ENCODE measurements around the gene ZEB1.

The ZEB1 gene

DNA sequence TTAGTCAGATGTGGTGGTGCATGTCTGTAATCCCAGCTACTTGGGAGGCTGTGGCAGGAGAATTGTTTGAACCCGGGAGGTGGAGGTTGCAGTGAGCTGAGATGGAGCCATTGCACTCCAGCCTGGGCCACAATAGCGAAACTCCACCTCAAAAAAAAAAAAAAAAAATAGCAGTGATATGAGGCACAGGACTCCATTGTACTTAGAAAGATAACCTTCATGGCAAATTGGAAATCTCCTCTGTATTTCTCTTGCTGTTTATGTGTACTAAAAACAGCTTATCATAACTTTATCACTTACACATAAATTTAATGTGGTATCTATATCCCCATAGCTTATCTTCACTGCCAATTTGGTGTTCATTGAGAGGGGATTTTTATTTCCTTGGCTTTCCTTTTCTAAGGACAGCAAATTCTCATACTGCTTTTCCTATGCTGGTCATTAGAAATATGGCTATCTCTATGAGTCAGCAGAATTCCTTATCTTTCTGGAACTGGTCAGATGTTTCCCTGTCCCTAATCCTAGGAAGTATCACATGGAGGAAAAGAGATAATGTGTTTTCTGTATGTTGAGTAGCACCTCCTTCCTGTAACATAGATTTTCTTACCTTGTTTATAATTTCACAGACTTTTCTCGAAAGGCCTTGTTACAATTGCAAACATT is 40.6 kb upstream of the ZEB1 start:
- no peak overlapping the region for H3K4me3 ChIP-seq (ENCODE audit: low read length)
- H3K23ac ChIP-seq (ENCODE audit: low read length), result no peak overlapping the region
- H2BK120ac ChIP-seq (ENCODE audit: low read depth, low read length), result no peak overlapping the region
- H2BK5ac ChIP-seq (ENCODE audit: low read length), result no peak overlapping the region
- DNase-seq, result peak; percentile 17
- no peak overlapping the region for H3K56ac ChIP-seq (ENCODE audit: low read length)
- no peak overlapping the region for H2AK5ac ChIP-seq (ENCODE audit: low read length)
- no peak overlapping the region for H4K8ac ChIP-seq (ENCODE audit: low read depth, low read length)
- H3K79me1 ChIP-seq (ENCODE audit: low read length), result no peaks in the 10 kb centered on the region
- no peak overlapping the region for H3K27ac ChIP-seq (ENCODE audit: low read depth, low read length)
- H3K18ac ChIP-seq (ENCODE audit: low read length), result no peak overlapping the region
- no peak overlapping the region for H3K4me2 ChIP-seq (ENCODE audit: low read length)
- no peak overlapping the region for H3K9ac ChIP-seq (ENCODE audit: low read length)
- no peak overlapping the region for H4K5ac ChIP-seq (ENCODE audit: low read length)
- no peaks in the 10 kb centered on the region for H3K79me2 ChIP-seq (ENCODE audit: control insufficient read depth, insufficient read depth, low read length)
- H3K36me3 ChIP-seq (ENCODE audit: control insufficient read depth, insufficient read depth, low read length), result no peaks in the 10 kb centered on the region
- H3K4me1 ChIP-seq (ENCODE audit: control insufficient read depth, low read depth, low read length), result no peaks in the 10 kb centered on the region
- no peak overlapping the region for H2BK15ac ChIP-seq (replicated peaks; ENCODE audit: low read depth)
- H3K27me3 ChIP-seq (ENCODE audit: insufficient read depth, low read length, poor library complexity), result no peaks in the 10 kb centered on the region
- 100% methylated on average over 1 of the region's 3 CpGs for WGBS (ENCODE audit: extremely low coverage, insufficient coverage, low lambda C conversion rate)
- no peak overlapping the region for H3K4ac ChIP-seq (ENCODE audit: low read depth, low read length)

DNA sequence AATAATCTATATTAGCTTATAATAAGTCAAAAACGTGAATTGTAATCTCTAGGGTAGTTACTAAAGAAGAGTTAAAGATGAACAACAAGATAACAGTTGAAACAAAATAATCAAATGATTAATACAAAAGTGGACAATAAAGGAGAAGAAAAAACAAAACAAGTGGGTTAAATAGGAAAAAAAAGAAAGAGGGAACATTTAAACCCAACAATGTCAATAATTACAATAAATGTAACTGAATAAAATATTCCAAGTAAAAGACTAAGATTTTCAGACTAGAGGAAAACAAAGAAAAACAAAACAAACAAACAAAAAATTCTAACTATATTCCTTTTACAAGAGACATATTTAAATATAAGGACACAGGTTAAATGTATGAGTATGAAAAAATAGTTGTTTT is 38.0 kb upstream of the ZEB1 start:
- Histone ChIP-seq H3K4me3 (ENCODE audit: low read length) (no peak overlapping the region), H3K4me2 (ENCODE audit: low read length) (no peak overlapping the region), H3K56ac (ENCODE audit: low read length) (no peak overlapping the region), H3K23ac (ENCODE audit: low read length) (no peak overlapping the region), H3K4me1 (ENCODE audit: control insufficient read depth, low read depth, low read length) (no peaks in the 10 kb centered on the region), H2AK5ac (ENCODE audit: low read length) (no peak overlapping the region), H3K4ac (ENCODE audit: low read depth, low read length) (no peak overlapping the region), H2BK15ac (replicated peaks; ENCODE audit: low read depth) (no peak overlapping the region), H3K9ac (ENCODE audit: low read length) (no peak overlapping the region), H3K27ac (ENCODE audit: low read depth, low read length) (no peak overlapping the region), H2BK120ac (ENCODE audit: low read depth, low read length) (no peak overlapping the region), H3K27me3 (ENCODE audit: insufficient read depth, low read length, poor library complexity) (no peaks in the 10 kb centered on the region), H4K5ac (ENCODE audit: low read length) (no peak overlapping the region), H3K79me2 (ENCODE audit: control insufficient read depth, insufficient read depth, low read length) (no peaks in the 10 kb centered on the region), H4K8ac (ENCODE audit: low read depth, low read length) (no peak overlapping the region), H3K36me3 (ENCODE audit: control insufficient read depth, insufficient read depth, low read length) (no peaks in the 10 kb centered on the region), H3K79me1 (ENCODE audit: low read length) (no peaks in the 10 kb centered on the region), H3K18ac (ENCODE audit: low read length) (no peak overlapping the region), H2BK5ac (ENCODE audit: low read length) (no peak overlapping the region)
- no peak for DNase-seq
- no CpG with 5 or more reads among the region's 1 CpG for WGBS (ENCODE audit: extremely low coverage, insufficient coverage, low lambda C conversion rate)

DNA sequence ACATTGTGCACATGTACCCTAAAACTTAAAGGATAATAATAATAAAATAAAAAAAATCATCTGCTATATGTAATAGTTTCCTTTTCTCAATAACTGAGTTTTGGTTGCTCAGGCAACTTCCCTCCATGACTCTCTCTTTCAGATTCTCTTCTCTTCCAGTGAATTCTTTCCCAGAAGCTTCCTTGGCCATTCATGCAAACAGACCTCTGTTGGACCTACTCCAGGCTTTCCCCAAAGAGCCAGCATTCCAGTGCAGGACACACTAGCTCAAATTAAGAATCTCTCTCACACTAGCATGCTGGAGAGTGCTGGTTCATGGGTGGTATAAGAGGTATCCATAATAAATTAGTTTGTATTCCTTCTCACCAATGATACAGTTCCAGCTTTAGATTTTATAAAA is 31.0 kb upstream of the ZEB1 start:
- no peak overlapping the region for H3K9ac ChIP-seq (ENCODE audit: low read length)
- H3K79me1 ChIP-seq (ENCODE audit: low read length), result no peaks in the 10 kb centered on the region
- no peak overlapping the region for H3K18ac ChIP-seq (ENCODE audit: low read length)
- no peak overlapping the region for H3K27ac ChIP-seq (ENCODE audit: low read depth, low read length)
- H3K4me2 ChIP-seq (ENCODE audit: low read length), result no peak overlapping the region
- H3K4me3 ChIP-seq (ENCODE audit: low read length), result no peak overlapping the region
- H4K5ac ChIP-seq (ENCODE audit: low read length), result no peak overlapping the region
- no peaks in the 10 kb centered on the region for H3K36me3 ChIP-seq (ENCODE audit: control insufficient read depth, insufficient read depth, low read length)
- no peak overlapping the region for H3K23ac ChIP-seq (ENCODE audit: low read length)
- no peak overlapping the region for H2AK5ac ChIP-seq (ENCODE audit: low read length)
- H3K56ac ChIP-seq (ENCODE audit: low read length), result no peak overlapping the region
- H2BK120ac ChIP-seq (ENCODE audit: low read depth, low read length), result no peak overlapping the region
- H3K27me3 ChIP-seq (ENCODE audit: insufficient read depth, low read length, poor library complexity), result no peaks in the 10 kb centered on the region
- no peaks in the 10 kb centered on the region for H3K79me2 ChIP-seq (ENCODE audit: control insufficient read depth, insufficient read depth, low read length)
- H4K8ac ChIP-seq (ENCODE audit: low read depth, low read length), result no peak overlapping the region
- DNase-seq, result no peak
- no peak overlapping the region for H3K4ac ChIP-seq (ENCODE audit: low read depth, low read length)
- no peak overlapping the region for H2BK15ac ChIP-seq (replicated peaks; ENCODE audit: low read depth)
- H2BK5ac ChIP-seq (ENCODE audit: low read length), result no peak overlapping the region
- H3K4me1 ChIP-seq (ENCODE audit: control insufficient read depth, low read depth, low read length), result no peaks in the 10 kb centered on the region

DNA sequence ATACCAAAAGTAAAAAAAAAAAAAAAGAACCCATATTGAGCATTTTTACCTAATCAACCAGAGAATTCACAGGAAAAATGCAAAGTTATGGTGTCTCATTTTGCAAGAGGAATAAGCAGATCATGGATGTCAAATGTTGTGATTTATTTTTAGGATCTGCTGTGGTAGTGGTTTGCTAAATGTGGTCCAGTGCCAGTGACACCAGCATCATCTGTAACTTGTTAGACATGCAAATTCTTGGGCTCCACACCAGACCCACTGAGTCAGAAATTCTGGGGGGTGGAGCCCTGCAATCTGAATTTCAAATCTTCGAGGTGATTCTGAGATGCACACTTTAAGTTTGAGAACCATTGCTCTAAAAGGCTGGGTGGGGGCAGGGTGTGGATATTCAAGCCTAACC is 30.1 kb upstream of the ZEB1 start:
- Histone ChIP-seq H2BK5ac (ENCODE audit: low read length) (no peak overlapping the region), H3K4ac (ENCODE audit: low read depth, low read length) (no peak overlapping the region), H3K27me3 (ENCODE audit: insufficient read depth, low read length, poor library complexity) (no peaks in the 10 kb centered on the region), H3K27ac (ENCODE audit: low read depth, low read length) (no peak overlapping the region), H2BK120ac (ENCODE audit: low read depth, low read length) (no peak overlapping the region), H3K9ac (ENCODE audit: low read length) (no peak overlapping the region), H3K79me1 (ENCODE audit: low read length) (no peaks in the 10 kb centered on the region), H2AK5ac (ENCODE audit: low read length) (no peak overlapping the region), H4K5ac (ENCODE audit: low read length) (no peak overlapping the region), H3K4me2 (ENCODE audit: low read length) (no peak overlapping the region), H3K36me3 (ENCODE audit: control insufficient read depth, insufficient read depth, low read length) (no peaks in the 10 kb centered on the region), H2BK15ac (replicated peaks; ENCODE audit: low read depth) (no peak overlapping the region), H3K56ac (ENCODE audit: low read length) (no peak overlapping the region), H3K4me3 (ENCODE audit: low read length) (no peak overlapping the region), H3K18ac (ENCODE audit: low read length) (no peak overlapping the region), H3K4me1 (ENCODE audit: control insufficient read depth, low read depth, low read length) (no peaks in the 10 kb centered on the region), H3K23ac (ENCODE audit: low read length) (no peak overlapping the region), H3K79me2 (ENCODE audit: control insufficient read depth, insufficient read depth, low read length) (no peaks in the 10 kb centered on the region), H4K8ac (ENCODE audit: low read depth, low read length) (no peak overlapping the region)
- DNase-seq, result no peak
- no CpG with 5 or more reads among the region's 1 CpG for WGBS (ENCODE audit: extremely low coverage, insufficient coverage, low lambda C conversion rate)

DNA sequence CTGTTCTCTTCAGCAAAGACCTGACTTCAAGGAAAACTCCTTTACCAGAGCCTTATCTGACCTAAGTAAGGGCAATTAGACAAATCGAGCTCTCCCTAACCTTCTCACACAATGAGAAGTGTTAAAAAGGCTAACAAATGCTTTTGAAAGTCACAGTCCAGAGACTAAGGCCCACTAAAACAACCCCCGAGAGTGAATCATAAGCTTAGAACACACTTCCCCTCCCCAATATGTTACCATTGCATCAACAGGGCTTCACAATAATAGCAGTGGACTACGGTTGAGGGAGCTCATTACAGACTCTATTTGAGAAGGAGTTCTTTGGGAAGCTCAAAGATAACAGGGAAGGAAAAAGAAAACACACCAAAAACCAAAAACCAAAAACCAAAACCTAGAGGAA is 28.6 kb upstream of the ZEB1 start:
- DNase-seq, result no peak
- WGBS (ENCODE audit: extremely low coverage, insufficient coverage, low lambda C conversion rate), result no CpG with 5 or more reads among the region's 3 CpGs
- Histone ChIP-seq H2BK120ac (ENCODE audit: low read depth, low read length) (no peak overlapping the region), H3K4me2 (ENCODE audit: low read length) (no peak overlapping the region), H2BK5ac (ENCODE audit: low read length) (no peak overlapping the region), H3K27me3 (ENCODE audit: insufficient read depth, low read length, poor library complexity) (no peaks in the 10 kb centered on the region), H3K79me1 (ENCODE audit: low read length) (no peaks in the 10 kb centered on the region), H3K4ac (ENCODE audit: low read depth, low read length) (no peak overlapping the region), H3K18ac (ENCODE audit: low read length) (no peak overlapping the region), H4K8ac (ENCODE audit: low read depth, low read length) (no peak overlapping the region), H2AK5ac (ENCODE audit: low read length) (no peak overlapping the region), H3K79me2 (ENCODE audit: control insufficient read depth, insufficient read depth, low read length) (no peaks in the 10 kb centered on the region), H4K5ac (ENCODE audit: low read length) (no peak overlapping the region), H3K56ac (ENCODE audit: low read length) (no peak overlapping the region), H3K36me3 (ENCODE audit: control insufficient read depth, insufficient read depth, low read length) (no peaks in the 10 kb centered on the region), H2BK15ac (replicated peaks; ENCODE audit: low read depth) (no peak overlapping the region), H3K4me3 (ENCODE audit: low read length) (no peak overlapping the region), H3K27ac (ENCODE audit: low read depth, low read length) (no peak overlapping the region), H3K4me1 (ENCODE audit: control insufficient read depth, low read depth, low read length) (no peaks in the 10 kb centered on the region), H3K23ac (ENCODE audit: low read length) (no peak overlapping the region), H3K9ac (ENCODE audit: low read length) (no peak overlapping the region)

DNA sequence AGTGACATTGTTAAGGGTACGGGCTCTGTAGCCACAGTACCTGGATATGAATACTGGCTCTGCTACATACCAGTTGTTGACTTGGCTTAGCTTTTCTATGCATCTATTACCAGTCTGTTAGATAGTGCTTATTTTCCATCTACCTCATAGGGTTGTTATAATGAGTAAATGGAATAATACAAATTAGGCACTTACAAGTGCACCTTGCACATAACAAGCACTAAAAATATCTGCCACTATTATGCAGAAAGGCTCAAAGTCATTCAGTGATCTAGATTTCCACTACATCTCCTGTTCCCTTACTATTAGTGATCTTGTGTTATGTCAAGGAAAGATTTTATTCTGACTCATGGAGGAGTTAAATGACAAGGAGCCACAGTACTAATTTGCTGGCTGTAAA is 27.9 kb upstream of the ZEB1 start:
- H2BK5ac ChIP-seq (ENCODE audit: low read length), result no peak overlapping the region
- no peak for DNase-seq
- H3K56ac ChIP-seq (ENCODE audit: low read length), result no peak overlapping the region
- no peak overlapping the region for H3K27ac ChIP-seq (ENCODE audit: low read depth, low read length)
- H3K4me3 ChIP-seq (ENCODE audit: low read length), result no peak overlapping the region
- no peaks in the 10 kb centered on the region for H3K79me2 ChIP-seq (ENCODE audit: control insufficient read depth, insufficient read depth, low read length)
- H2BK120ac ChIP-seq (ENCODE audit: low read depth, low read length), result no peak overlapping the region
- H3K4ac ChIP-seq (ENCODE audit: low read depth, low read length), result no peak overlapping the region
- H3K36me3 ChIP-seq (ENCODE audit: control insufficient read depth, insufficient read depth, low read length), result no peaks in the 10 kb centered on the region
- H2AK5ac ChIP-seq (ENCODE audit: low read length), result no peak overlapping the region
- no CpG with 5 or more reads among the region's 1 CpG for WGBS (ENCODE audit: extremely low coverage, insufficient coverage, low lambda C conversion rate)
- no peaks in the 10 kb centered on the region for H3K27me3 ChIP-seq (ENCODE audit: insufficient read depth, low read length, poor library complexity)
- H4K5ac ChIP-seq (ENCODE audit: low read length), result no peak overlapping the region
- no peak overlapping the region for H3K23ac ChIP-seq (ENCODE audit: low read length)
- no peak overlapping the region for H2BK15ac ChIP-seq (replicated peaks; ENCODE audit: low read depth)
- no peak overlapping the region for H3K18ac ChIP-seq (ENCODE audit: low read length)
- no peaks in the 10 kb centered on the region for H3K4me1 ChIP-seq (ENCODE audit: control insufficient read depth, low read depth, low read length)
- no peaks in the 10 kb centered on the region for H3K79me1 ChIP-seq (ENCODE audit: low read length)
- H3K9ac ChIP-seq (ENCODE audit: low read length), result no peak overlapping the region
- H3K4me2 ChIP-seq (ENCODE audit: low read length), result no peak overlapping the region
- H4K8ac ChIP-seq (ENCODE audit: low read depth, low read length), result no peak overlapping the region
